Measurements from ENCODE around the gene NKAPL.

The NKAPL gene

DNA sequence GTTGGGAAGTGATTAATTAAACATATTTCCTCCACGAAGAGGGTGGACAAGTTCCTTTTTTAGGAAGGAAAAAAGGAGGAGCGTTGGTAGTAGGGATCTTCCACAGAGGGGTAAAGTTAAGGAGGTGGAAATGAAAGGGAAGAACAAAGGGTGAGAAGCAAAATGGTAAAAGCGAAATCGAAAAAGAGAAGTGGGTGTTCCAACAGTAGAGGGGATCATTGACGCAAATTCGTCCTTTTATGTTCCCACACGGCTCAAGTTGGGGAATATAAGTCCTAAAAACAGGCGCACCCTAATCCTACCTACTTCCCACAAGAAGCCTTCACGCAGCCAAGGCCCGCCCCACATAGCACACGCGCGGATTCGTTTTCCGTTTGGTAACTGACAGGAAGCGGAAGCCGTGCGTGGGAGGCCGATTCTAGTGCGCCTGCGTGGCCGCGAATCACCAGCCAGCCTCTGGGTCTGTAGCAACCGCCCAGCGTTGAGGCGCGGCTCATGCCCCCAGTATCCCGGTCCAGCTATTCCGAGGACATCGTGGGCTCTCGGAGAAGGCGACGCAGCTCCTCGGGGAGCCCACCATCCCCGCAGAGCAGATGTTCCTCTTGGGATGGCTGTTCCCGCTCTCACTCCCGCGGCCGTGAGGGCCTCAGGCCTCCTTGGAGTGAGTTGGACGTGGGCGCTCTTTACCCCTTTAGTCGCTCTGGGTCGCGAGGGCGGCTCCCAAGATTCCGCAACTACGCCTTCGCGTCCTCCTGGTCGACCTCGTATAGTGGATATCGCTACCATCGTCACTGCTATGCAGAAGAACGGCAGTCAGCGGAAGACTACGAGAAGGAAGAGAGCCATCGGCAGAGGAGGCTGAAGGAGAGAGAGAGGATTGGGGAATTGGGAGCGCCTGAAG lies at the start of gene NKAPL:
Gene NKAPL (plus strand): TSS at position 421 of the 901 bp plus-strand sequence. CDS start 75 bp downstream, at position 496.
- DNase-seq (ENCODE audit: low spot score) = peak; percentile 72

DNA sequence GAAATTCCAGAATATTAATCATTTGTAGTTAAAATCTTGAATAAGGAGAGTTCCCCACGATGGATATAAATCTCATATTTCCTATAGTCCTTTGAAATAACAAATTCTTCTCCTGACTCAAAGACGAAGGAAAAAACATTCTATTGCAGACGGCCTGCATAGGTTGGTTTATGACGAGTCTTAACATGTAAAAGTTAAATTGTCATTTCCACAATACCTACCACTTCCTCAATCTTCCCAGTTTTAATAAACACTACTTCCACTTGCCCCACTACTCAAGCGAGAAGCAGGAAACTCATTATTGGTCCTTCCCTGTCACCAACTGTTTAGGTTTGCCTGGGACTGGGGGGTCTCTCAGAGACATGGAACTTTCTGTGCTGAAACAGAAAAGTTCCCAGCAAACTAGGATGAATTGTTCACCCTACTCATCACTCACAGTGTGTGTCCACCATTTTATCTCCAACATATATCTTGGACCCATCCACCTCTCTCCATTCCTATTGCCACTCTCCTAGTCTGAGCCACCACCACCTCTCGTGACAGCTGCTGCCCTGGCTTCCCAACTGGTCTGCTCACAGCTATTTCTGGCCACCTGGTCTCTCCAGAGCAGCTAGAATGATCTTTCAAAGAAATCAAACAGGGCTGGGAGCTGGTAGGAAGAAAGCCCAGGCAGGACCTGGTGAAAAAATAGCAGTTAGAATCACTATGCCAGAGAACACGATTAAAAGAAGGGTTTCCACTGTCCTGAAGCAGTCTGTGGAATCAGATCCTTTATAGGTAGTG lies 49.2 kb upstream of the NKAPL start:
- no peak for DNase-seq (ENCODE audit: low spot score)

DNA sequence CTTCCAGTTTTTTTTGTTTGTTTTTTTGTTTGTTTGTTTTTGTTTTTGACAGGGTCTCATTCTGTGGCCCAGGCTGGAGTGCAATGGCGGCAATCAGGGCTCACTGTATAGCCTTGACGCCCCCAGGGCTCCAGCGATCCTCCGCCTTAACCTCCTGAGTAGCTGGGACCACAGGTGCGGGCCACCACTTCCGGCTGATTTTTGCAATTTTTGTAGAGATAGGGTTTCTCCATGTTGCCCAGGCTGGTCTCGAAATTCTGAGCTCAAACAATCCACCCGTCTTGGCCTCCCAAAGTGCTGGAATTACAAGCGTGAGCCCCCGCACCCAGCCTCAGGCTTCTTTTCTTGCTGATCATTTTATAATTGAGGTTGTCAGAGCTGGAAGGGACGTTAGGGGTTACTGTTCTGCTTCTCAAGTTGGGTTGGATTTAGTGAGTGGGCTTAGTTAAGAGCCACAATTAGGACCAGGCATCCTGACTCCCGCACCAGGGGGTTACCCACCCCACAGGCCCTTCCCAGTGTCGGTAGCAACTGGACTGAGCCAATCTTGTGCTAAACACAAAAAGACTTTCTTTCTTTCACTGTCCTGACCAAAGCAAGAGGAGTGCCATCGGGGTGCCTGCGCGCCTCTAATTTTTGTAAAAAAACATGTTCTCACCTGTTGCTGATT lies 47.1 kb upstream of the NKAPL start:
- DNase-seq (ENCODE audit: low spot score) = no peak

DNA sequence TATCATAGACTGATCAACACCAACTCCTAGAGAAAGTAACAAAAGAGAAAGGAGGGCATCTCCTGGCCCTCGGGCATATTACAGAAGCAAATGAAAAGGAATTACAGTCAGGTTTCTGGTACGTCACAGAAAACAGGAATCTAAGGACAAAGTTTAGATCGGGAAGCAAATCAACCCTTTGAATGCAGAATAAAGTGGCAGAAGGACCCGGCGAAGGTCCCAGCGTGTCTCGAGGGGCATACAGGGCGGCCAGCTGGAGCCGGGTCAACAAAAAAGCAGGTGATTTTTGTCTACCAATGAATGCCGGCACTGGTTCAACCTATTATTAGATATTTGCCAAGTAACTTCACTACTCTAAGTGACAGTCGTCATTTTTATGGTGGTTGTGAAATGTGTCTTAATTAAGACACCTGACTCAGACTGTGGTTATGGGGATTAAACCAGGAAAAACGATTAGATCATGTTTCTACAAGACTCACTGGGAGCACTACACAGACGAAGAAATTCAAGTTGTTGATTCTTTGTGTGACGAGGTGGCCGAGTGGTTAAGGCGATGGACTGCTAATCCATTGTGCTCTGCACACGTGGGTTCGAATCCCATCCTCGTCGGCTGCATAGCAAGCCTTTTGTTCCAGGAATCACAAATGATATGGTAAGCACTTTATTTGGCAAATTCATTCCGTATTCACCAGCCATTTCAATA lies 46.4 kb upstream of the NKAPL start:
- DNase-seq (ENCODE audit: low spot score) = peak; percentile 58

DNA sequence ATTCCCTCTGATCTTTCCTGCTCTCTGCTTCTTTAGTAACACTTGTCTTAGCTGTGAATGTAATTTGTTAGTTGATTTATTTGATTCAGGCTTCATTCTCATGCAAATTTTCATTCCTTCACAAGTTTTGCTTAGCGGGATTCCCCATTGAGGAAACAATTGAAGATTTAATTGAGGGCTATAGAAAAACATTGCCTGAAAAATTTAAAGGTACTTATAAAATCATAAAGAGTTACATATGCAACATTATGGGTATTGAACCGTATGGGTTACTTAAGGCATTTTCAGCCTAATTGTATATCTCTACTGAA lies 45.9 kb upstream of the NKAPL start:
- DNase-seq (ENCODE audit: low spot score) = no peak

DNA sequence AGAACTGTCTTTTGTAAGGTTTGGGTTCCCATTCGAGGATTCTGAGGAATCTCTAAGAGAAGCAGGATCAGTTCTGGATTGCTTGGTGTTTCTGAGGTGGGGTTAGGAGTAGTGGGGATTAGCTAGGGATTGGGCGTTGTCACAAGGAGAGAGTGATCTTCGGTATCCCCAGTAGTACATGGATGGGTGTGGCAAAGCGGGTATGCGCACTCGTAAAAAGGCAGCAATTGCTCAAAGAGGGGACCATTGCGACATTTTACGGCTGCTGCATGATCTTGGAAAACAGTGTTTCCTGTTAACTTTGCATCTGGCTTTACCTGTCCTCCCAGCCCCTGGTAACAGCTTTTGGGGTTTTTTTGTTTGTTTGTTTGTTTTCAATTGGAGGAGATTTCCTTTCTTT lies 43.7 kb upstream of the NKAPL start:
- DNase-seq (ENCODE audit: low spot score) = no peak

DNA sequence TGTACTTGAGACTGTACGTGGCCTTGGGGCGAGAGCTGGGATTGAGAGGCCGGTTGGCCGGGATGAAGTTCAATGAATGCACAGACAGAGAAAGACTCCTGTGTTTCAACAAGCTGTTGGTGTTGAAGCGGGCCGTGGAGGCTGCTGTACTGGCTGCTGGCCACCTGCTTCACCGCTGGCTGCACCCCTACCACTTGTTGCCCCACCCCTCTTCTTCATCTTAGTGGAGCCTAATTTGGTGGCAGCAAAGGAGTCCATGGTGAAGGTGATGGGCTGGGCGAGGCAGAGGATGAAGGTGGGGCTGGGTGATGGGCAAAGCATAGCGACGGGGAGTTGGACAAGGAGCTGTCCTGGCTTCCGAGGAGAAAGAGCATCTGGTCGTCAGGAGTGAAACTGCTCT lies 41.2 kb upstream of the NKAPL start:
- no peak for DNase-seq (ENCODE audit: low spot score)

DNA sequence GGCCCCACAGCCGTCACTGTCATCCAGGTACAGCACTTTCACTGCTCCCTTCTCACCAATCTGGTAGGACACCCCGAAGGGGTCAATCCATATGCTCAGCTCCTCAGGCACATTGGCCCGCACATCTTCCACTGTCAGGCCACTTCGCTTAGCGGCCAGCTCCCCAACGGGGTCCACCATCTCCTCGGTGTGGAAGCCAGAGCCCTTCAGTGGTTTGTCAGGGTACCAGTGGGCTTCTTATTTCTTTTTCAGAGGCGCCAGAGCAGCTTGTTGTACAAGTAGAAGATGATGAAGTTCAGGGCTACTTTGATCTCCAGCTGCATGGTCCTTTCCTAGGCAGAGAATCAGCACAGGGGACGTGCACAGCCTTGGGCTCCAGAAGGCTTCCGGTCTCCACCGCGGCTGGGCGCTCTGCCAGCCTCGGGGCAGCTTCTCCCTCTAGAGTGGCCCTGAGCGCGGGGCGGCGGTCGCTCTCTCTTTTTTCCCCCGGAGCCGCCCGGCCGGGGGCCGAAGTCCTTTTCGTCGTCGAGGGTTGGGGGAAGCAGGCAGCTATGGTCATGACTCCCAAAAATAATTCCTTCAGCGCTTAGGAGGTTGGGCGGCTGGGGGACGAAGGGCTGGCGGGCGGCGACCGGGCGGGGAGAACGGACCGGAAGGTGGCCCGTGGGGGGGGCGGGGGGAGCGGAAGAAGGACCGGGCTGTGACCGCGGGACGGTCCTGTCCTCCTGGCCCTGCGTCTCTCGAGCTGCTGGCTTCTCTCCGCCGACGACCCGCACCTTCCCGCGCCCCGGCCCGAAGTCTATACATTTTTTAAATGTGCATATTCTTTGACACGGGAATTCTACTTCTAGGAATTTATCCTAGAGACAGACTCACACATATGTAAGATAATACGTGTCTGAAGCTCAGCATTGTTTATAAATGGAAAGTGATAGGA lies 40.5 kb upstream of the NKAPL start:
- peak; percentile 61 for DNase-seq (ENCODE audit: low spot score)

DNA sequence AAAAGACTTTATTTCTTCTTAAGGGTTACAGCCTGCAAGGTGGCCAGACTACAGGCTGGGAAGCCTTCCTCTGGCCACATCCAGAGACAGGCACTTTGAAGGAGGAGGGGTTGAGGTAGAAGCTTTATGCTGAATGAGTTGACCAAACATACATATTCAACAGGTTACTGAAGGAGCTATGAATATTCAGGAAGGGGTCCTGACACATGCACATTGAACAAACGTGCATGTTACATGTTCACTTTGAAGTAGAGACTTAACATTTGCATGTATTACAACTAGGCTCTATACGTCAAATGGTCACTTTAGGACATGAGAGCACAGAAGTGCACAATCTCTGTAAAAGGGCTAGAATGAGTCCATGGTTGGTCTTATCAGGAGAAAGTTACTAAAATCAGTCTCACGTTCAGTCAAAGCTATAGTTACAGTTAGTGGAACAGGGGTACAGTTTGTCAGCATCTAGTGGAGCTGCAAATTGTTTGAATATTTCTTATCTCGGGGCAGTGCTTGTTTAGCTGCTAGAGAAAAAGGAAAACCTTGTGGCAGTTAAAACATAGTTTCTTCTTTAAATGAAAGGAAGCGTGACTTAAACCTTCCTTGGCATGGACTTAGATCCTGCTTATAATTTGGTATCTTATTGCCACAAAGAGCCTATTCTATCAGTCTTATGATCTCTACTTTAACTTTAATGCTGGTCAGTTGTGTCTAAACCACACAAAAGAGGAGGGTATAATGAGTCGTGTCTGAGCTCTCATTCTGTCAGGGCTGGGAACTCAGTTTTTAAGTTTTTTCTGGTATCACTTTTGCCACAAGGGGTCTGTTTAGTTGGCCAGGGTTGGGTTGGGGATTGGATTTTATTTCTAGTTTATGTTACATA lies 38.6 kb upstream of the NKAPL start:
- DNase-seq (ENCODE audit: low spot score) = no peak

DNA sequence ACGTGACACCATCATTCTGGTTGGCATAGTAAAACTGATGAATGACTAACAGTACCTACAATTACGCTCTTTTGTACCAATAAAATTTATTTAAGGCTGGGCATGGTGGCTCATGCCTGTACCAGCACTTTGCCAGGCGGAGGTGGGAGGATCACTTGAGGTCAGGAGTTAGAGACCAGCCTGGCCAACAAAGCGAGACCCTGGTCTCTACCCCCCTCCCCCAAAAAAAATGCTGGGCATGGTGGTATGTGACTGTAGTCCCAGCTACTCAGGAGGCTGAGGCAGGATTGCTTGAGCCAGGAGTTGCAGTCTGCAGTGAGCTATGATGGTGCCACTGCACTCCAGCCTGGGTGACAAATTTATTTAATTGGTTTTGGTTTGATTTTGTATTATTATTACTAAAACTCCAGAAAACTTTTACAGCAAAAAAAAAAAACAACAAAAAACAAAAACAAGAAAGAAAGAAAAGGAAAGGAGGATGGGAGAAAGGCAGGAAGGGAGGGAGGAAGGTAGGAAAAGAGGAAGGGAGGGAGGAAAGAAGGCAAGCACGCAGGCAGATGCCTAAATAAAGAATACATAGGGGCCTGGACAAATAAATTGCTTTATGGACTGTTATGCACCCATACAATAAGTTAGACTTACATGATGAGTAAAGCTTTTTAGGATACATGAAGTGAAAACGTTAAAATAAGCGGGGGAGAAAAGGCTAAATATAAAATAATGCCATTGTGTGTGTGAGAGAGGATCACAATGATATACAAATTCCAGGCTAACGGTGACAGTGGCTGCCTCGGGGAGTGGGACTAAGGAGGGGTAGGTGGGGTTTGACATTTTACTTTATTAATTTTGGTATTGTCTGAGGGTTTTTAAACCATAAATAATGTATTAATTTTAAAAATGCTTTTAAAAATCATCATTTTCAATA lies 34.7 kb upstream of the NKAPL start:
- no peak for DNase-seq (ENCODE audit: low spot score)

DNA sequence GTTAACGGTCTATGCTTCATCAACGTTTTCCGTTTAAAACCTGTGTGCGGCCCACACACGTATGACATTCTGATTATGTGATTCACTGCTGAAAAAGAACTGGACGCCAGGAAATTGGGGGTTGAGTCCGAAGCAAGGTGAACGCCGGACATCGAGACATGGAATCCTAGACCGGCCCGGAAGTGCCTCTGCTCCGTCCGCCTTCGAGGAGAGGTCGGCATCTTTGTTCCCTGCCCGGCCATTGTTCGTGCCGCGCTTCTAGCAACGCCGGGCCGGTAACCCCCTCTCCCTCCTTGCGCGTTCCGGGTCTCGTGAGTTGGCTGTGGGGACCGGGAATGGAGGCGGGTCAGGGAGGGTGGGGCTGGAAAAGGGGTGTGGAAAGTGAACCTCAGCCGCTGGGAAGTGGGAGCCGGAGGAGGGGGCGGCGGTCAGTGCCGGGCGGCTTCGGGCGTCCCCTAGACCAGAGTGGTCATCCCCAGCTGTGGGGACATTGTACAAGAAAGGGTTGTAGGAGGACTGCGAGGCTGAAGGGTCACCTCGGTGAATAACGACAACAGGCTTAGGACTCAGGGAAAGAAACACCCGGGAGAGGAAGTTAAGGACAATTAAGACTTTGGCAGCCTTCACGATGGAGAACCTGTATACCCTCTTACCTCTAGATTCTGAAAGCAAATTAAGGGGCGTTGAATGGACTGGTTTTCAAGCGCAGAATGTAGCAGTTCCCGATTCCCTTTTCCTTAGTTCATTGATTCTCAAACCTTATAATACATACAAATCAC lies 33.9 kb upstream of the NKAPL start, which contains the start of gene ZSCAN9:
Gene ZSCAN9 (plus strand): TSS at position 220 of the 779 bp plus-strand sequence. CDS start 1,810 bp downstream, outside the sequence.
- DNase-seq (ENCODE audit: low spot score) = peak; percentile 61

DNA sequence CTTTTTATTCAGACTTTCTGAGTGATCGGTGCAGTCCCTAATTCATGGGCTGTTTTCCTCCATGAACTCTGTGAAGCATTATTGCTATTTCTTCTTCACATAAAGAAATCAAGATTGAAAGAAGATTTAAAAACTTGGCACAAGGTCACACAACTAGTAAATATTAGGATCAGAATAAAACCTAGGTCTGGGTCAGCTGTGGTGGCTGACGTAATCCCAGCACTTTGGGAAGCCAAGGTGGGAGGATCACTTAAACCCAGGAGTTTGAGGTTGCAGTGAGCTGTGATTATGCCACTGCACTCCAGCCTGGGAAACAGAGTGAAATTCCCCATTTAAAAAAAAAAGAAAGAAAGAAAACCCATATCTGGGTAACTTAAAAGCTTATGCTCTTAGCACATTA lies 32.6 kb upstream of the NKAPL start:
- no peak for DNase-seq (ENCODE audit: low spot score)

DNA sequence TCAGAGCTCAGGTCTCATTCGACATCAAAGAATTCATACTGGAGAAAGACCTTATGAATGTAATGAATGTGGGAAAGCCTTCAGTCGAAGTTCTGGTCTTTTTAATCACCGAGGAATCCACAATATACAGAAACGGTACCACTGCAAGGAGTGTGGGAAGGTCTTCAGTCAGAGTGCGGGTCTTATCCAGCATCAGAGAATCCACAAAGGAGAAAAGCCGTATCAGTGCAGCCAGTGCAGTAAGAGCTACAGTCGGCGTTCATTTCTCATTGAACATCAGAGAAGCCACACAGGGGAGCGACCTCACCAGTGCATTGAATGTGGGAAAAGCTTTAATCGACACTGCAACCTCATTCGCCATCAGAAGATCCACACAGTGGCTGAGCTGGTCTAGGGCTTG lies 26.3 kb upstream of the NKAPL start:
- no peak for DNase-seq (ENCODE audit: low spot score)

DNA sequence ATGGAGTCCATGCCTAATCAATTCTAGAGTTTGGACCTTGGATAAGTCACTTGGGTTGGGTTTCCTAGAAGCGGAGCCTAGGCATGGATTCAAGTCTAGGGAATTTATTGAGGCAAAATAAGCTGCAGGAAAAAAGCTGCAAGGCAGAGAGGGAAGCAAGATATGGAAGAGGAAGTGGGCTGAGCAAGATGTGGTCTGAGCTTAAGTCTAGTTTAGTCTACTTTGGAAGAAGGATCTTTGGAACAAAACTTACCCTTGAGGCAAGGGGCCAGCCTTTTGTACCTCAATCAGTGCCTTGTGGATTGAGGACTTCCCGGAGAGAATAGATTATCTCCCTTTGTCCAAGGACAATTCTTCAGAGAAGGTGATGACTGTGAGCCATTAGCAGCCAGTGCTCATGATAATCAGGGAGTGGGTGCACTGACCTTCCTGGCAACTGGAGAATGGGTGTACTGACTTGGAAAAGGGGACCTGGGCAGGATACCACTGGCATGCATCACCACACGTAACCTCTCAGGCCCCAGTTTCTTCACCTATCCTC lies 23.1 kb upstream of the NKAPL start:
- no peak for DNase-seq (ENCODE audit: low spot score)

DNA sequence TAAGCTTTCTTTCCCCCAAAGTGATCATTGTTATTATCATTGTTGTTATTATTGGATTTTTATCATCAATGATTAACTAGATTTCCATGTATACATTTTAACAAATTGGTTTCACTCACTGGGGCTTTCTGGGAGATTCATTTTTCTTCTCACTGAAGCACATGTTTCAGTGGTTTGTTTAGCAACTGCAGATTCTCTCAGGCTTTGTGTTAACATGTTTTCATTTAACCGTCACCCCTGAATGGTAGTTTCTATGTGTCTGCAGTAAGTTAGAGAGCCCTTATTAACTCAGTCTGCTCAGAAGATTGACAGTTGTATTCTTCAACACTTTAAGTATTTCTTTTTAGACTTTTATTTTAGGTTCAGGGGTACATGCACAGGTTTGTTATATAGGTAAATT lies 19.5 kb upstream of the NKAPL start:
- no peak for DNase-seq (ENCODE audit: low spot score)

DNA sequence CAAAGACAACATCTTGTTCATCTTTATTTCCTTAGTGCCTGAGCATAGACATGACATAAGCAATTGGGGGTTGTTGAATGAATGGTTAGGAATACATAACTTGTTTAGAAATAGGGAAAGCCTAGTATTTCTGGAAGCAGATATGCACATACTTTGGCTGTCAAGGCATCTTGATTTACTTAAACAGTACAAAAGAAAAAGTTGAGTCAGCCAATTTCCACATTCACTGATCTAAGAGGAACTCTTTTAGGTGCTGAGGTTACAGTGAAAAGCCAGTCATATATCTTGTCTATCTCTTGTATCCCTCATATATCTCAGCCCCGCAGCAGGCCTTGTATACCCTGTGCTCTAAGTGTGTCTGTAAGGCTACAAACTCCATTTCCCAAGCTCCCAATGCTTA lies 18.6 kb upstream of the NKAPL start:
- no peak for DNase-seq (ENCODE audit: low spot score)

DNA sequence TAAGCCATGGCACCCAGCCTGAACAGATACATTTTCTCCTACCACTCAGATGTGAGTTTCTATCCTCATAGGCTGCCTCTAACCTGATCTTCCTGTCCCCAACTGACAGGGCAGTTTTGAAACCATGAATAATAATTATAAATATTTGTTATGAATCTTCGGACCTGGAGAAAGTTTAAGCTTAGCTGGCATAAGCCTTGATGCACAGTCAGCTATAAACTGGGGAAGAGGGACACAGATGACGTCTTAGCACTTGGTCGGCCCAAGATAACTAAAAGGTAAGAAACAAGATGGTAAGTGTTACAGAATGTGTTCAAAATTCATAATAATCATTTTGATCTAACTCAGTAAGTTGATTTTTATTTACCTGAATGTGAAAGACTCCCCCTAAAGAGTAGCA lies 15.2 kb upstream of the NKAPL start:
- no peak for DNase-seq (ENCODE audit: low spot score)

Measured in pons (tissue), 1 donor.